ENCODE results near the gene CLK1.

Gene CLK1

GRCh38 chr2:200871151-200871550, 6.7 kb upstream of the CLK1 start:
- ChIA-PET POLR2A (no interaction called here), CTCF (interaction anchor here (0.6 to 1.4 kb wide), 2 partner anchors 57 to 361 kb away, joined by 3 read pairs; no protein-coding TSS in a partner anchor)
- H3K4me3 ChIP-seq (ENCODE audit: low read depth, low read length) = no peak overlapping the region
- DNase-seq (ENCODE audit: low read depth, low spot score) = no peak
- TF ChIP-seq, protein P1, sequence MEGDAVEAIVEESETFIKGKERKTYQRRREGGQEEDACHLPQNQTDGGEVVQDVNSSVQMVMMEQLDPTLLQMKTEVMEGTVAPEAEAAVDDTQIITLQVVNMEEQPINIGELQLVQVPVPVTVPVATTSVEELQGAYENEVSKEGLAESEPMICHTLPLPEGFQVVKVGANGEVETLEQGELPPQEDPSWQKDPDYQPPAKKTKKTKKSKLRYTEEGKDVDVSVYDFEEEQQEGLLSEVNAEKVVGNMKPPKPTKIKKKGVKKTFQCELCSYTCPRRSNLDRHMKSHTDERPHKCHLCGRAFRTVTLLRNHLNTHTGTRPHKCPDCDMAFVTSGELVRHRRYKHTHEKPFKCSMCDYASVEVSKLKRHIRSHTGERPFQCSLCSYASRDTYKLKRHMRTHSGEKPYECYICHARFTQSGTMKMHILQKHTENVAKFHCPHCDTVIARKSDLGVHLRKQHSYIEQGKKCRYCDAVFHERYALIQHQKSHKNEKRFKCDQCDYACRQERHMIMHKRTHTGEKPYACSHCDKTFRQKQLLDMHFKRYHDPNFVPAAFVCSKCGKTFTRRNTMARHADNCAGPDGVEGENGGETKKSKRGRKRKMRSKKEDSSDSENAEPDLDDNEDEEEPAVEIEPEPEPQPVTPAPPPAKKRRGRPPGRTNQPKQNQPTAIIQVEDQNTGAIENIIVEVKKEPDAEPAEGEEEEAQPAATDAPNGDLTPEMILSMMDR (IDR thresholded peaks at IDR 0.05; ENCODE audit: insufficient read depth, low read length, missing control alignments) = no peak

DNA sequence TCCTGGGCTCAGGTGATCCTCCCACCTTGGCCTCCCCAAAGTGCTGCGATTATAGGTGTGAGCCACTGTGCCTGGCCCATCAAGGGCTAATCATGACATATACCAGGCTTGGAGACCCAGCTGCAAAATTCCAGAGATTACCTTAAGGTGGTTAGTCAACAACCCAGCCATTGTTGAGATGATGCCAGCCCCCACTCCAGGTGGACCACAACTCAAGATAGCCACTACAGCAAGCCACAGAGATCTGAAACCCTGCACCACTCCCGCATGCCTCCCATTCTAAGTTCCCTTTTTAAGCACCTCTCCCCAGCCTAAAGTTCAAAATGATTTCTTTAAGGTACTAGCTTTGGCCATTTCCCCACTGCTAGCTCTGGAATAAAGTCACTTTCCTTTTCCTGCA, 4.6 kb upstream of the CLK1 start:
- ChIA-PET POLR2A (interaction anchor here (1.0 kb wide), 1 partner anchor 20 kb away, joined by 3 read pairs; the partner anchor contains the start of genes NIF3L1 and PPIL3), CTCF (interaction anchor here (1.4 kb wide), 1 partner anchor 156 kb away, joined by 4 read pairs; no protein-coding TSS in a partner anchor)
- DNase-seq (ENCODE audit: low read depth, low spot score) = no peak

GRCh38 chr2:200863782-200864175, 679 bp downstream of the CLK1 start:
- peak overlapping the region; percentile 93 for H3K4me3 ChIP-seq (ENCODE audit: low read depth, low read length)
- POLR2A ChIA-PET = interaction anchor here (0.8 to 2.0 kb wide), 13 partner anchors 9 to 151 kb away, joined by 3 to 19 read pairs (median 5); partner anchors contain the start of genes BZW1, NIF3L1 and PPIL3

More for the DNA sequence above, 4.6 kb upstream of the CLK1 start:
- no peak overlapping the region for H3K4me3 ChIP-seq (ENCODE audit: low read depth, low read length)
- TF ChIP-seq, protein P1 (IDR thresholded peaks at IDR 0.05; ENCODE audit: insufficient read depth, low read length, missing control alignments) = no peak

GRCh38 chr2:200862532-200863000, 1.9 kb downstream of the CLK1 start:
- DNase-seq (ENCODE audit: low read depth, low spot score) = peak; percentile 28
- TF ChIP-seq, protein P1 (IDR thresholded peaks at IDR 0.05; ENCODE audit: insufficient read depth, low read length, missing control alignments) = no peak
- POLR2A ChIA-PET = no interaction called here
- CTCF ChIA-PET = interaction anchor here (0.6 kb wide), 1 partner anchor 8 kb away, joined by 4 read pairs; no protein-coding TSS in a partner anchor
- H3K4me3 ChIP-seq (ENCODE audit: low read depth, low read length) = peak overlapping the region; percentile 93

More at GRCh38 chr2:200863782-200864175, 679 bp downstream of the CLK1 start:
- CTCF ChIA-PET = interaction anchor here (0.9 to 1.8 kb wide), 4 partner anchors 9 to 273 kb away, joined by 3 to 17 read pairs (median 3); partner anchors contain the start of genes NIF3L1 and PPIL3
- no peak for DNase-seq (ENCODE audit: low read depth, low spot score)
- TF ChIP-seq, protein P1 (IDR thresholded peaks at IDR 0.05; ENCODE audit: insufficient read depth, low read length, missing control alignments) = no peak

DNA sequence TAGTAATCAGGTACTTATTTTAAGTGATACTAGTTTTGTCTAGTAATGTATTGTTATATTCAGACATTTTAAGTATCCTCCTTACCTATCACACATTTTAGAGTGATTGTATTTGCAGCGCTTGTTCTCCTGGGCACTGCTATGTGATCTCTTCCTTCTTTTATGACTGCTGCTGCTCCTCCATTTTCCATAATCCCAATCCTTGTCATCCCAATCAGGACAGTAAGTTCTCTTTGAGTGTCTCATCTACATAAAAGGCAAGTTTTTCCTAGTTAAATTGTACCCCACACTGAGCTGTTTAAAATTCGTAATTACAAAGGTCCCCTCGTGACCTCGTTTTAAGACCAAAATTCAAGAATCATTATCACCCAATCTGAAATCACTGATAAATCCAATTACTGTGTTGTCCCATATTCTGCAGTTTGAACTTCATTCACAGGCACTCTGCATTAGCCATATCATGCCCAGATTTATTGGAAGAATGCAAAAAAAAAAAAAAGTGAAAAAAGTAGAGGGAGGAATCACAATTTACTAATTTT, 2.8 kb downstream of the CLK1 start:
- CTCF ChIA-PET = interaction anchor here (0.6 to 0.7 kb wide), 2 partner anchors 9 to 158 kb away, joined by 3 to 4 read pairs; no protein-coding TSS in a partner anchor
- POLR2A ChIA-PET = no interaction called here
- no peak for DNase-seq (ENCODE audit: low read depth, low spot score)
- peak overlapping the region; percentile 41 for H3K4me3 ChIP-seq (ENCODE audit: low read depth, low read length)
- TF ChIP-seq, protein P1 (IDR thresholded peaks at IDR 0.05; ENCODE audit: insufficient read depth, low read length, missing control alignments) = no peak

DNA sequence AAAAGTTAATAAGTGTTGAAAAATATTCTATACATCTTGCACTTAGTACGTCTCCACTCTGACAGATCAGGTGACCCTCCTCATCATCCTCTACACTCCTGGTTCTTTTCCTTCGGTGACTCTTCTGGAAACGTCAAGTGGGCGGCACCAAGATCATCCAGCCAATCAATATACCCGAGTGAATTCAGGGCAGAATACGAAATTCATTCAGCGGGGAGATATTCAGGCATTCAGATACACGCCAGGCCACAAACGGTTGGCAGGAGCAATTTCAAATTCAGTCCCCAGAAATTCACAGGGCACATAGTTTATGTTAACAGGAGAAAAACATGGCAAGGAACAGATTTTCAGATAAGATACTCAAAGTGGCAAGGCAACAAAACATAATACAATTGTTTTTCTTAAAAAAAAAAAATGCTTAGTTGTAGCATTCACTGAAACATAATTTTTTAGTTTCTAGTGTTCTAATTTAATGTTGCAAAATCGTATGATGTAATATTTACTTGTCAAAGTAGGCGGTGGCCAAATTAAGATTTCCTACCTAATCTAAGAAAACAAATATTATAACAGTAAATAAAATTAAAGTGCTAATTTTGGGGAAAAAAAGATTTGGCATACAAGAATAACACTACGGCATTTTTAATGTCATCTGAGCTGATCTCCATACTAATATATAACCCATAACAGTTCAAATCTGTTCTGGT, 4.2 kb downstream of the CLK1 start:
- ChIA-PET POLR2A (no interaction called here), CTCF (interaction anchor here (2.8 kb wide), 1 partner anchor 147 kb away, joined by 10 read pairs; no protein-coding TSS in a partner anchor)
- H3K4me3 ChIP-seq (ENCODE audit: low read depth, low read length) = no peak overlapping the region
- TF ChIP-seq, protein P1 (IDR thresholded peaks at IDR 0.05; ENCODE audit: insufficient read depth, low read length, missing control alignments) = no peak
- no peak for DNase-seq (ENCODE audit: low read depth, low spot score)

Data from AG04449 (cell line).